A673 (cell line): Measurements from ENCODE around the gene AP3S2.

Source experiments
- EZH2 ChIP-seq: fragments of 200-600 bp; sonication (generic); IDR thresholded peaks from 2 replicates; pipeline ENCODE4 v1.6.1; 2017; ENCODE audit warnings: borderline replicate concordance, low read depth, mild to moderate bottlenecking, mixed read lengths, antibody characterized with exemption, low read length; ENCODE audit not compliant: poor library complexity, severe bottlenecking
- TF ChIP-seq, protein P1 (sequence below): fragments of 300-800, 200-600 bp; sonication (generic); conservative IDR thresholded peaks from 2 replicates; pipeline ENCODE4 v1.5.1; 2017; ENCODE audit warnings: low read depth, mild to moderate bottlenecking, antibody characterized with exemption, low read length, moderate library complexity, mixed read lengths

DNA sequence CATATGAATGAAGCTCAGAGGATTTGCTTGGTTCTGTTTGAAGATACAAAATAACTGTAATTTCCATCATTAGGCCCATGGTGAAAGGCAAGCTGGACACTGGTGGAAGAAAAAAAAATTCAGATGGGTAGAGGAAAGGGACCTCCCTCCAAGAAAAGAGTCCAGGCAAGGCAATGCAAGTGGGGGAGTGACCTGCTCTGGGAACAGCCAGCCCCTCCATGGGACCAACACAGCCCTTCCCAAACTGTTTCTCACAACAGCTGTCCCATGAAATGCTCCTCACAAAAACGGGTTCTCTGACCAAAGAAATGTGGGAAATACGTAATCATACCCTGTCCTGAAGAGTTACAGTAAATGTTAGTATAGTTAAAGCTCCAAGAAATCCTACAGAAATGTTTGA is 4.4 kb upstream of the AP3S2 start:
- TF ChIP-seq, protein P1, sequence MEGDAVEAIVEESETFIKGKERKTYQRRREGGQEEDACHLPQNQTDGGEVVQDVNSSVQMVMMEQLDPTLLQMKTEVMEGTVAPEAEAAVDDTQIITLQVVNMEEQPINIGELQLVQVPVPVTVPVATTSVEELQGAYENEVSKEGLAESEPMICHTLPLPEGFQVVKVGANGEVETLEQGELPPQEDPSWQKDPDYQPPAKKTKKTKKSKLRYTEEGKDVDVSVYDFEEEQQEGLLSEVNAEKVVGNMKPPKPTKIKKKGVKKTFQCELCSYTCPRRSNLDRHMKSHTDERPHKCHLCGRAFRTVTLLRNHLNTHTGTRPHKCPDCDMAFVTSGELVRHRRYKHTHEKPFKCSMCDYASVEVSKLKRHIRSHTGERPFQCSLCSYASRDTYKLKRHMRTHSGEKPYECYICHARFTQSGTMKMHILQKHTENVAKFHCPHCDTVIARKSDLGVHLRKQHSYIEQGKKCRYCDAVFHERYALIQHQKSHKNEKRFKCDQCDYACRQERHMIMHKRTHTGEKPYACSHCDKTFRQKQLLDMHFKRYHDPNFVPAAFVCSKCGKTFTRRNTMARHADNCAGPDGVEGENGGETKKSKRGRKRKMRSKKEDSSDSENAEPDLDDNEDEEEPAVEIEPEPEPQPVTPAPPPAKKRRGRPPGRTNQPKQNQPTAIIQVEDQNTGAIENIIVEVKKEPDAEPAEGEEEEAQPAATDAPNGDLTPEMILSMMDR: no peak
- TF ChIP-seq EZH2: no peak
